ENCODE results near the gene PRKCH.

PRKCH gene

DNA sequence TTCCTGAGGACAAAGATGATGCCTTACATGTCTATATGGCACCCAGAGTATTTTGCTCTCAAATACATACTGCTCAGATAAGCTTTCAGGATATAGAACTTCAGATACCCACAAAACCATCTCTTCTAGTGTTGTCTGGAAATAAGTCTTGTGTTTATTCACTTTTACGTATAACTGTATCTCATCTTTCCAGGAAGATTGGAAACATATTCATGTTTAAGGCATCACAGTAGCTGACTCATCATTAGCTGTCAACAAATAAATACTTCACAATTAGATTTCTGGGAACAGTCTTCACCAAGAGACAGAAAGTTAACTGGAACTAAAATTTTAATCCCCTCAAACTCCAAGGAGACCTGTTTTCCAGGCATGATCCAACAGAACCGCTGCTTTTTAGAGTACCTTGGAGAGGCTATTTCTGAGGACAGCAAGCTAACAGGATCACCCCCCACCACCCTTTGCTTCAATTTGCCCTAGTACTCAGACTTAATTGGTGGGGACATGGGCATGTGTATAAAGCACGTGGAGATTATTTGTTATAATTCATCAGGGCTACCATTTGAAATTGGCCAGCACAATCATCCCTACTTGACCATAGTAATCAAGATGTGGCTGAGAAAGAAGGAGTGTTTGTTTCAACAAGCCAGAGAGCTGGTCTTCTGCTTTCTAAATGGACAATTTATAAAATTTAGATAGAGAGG, 244.6 kb downstream of the PRKCH start:
- TF ChIP-seq SIN3A (IDR thresholded peaks at IDR 0.05; ENCODE audit: borderline replicate concordance, insufficient read depth, low read length): no peak

- TF ChIP-seq TAF1 (IDR thresholded peaks at IDR 0.05; ENCODE audit: borderline replicate concordance, insufficient read depth, low read length) (no peak), FOXP2 (optimal IDR thresholded peaks at IDR 0.05; ENCODE audit: borderline replicate concordance, extremely low read depth, extremely low read length, insufficient read depth) (no peak), POLR2AphosphoS5 (IDR thresholded peaks at IDR 0.05; ENCODE audit: low read depth, low read length) (no peak), SIN3A (IDR thresholded peaks at IDR 0.05; ENCODE audit: borderline replicate concordance, insufficient read depth, low read length) (no peak)
Measured at GRCh38 chr14:61566537-61567225, 245.3 kb downstream of the PRKCH start.

GRCh38 chr14:61567838-61568571, 246.6 kb downstream of the PRKCH start:
- TF ChIP-seq TAF1 (IDR thresholded peaks at IDR 0.05; ENCODE audit: borderline replicate concordance, insufficient read depth, low read length): no peak
- no peak for TF ChIP-seq SIN3A (IDR thresholded peaks at IDR 0.05; ENCODE audit: borderline replicate concordance, insufficient read depth, low read length)
- no peak for TF ChIP-seq FOXP2 (optimal IDR thresholded peaks at IDR 0.05; ENCODE audit: borderline replicate concordance, extremely low read depth, extremely low read length, insufficient read depth)
- TF ChIP-seq, protein P1, sequence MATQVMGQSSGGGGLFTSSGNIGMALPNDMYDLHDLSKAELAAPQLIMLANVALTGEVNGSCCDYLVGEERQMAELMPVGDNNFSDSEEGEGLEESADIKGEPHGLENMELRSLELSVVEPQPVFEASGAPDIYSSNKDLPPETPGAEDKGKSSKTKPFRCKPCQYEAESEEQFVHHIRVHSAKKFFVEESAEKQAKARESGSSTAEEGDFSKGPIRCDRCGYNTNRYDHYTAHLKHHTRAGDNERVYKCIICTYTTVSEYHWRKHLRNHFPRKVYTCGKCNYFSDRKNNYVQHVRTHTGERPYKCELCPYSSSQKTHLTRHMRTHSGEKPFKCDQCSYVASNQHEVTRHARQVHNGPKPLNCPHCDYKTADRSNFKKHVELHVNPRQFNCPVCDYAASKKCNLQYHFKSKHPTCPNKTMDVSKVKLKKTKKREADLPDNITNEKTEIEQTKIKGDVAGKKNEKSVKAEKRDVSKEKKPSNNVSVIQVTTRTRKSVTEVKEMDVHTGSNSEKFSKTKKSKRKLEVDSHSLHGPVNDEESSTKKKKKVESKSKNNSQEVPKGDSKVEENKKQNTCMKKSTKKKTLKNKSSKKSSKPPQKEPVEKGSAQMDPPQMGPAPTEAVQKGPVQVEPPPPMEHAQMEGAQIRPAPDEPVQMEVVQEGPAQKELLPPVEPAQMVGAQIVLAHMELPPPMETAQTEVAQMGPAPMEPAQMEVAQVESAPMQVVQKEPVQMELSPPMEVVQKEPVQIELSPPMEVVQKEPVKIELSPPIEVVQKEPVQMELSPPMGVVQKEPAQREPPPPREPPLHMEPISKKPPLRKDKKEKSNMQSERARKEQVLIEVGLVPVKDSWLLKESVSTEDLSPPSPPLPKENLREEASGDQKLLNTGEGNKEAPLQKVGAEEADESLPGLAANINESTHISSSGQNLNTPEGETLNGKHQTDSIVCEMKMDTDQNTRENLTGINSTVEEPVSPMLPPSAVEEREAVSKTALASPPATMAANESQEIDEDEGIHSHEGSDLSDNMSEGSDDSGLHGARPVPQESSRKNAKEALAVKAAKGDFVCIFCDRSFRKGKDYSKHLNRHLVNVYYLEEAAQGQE (IDR thresholded peaks at IDR 0.05; ENCODE audit: insufficient read depth in 1 of 2, low read depth in 2 of 2, low read length in 2 of 2): no peak
- no peak for TF ChIP-seq POLR2AphosphoS5 (IDR thresholded peaks at IDR 0.05; ENCODE audit: low read depth, low read length)

GRCh38 chr14:61568572-61569011, 247.2 kb downstream of the PRKCH start:
- TF ChIP-seq SIN3A (IDR thresholded peaks at IDR 0.05; ENCODE audit: borderline replicate concordance, insufficient read depth, low read length) (no peak), POLR2AphosphoS5 (IDR thresholded peaks at IDR 0.05; ENCODE audit: low read depth, low read length) (no peak), FOXP2 (optimal IDR thresholded peaks at IDR 0.05; ENCODE audit: borderline replicate concordance, extremely low read depth, extremely low read length, insufficient read depth) (no peak), TAF1 (IDR thresholded peaks at IDR 0.05; ENCODE audit: borderline replicate concordance, insufficient read depth, low read length) (no peak)
- TF ChIP-seq, protein P1 (IDR thresholded peaks at IDR 0.05; ENCODE audit: insufficient read depth in 1 of 2, low read depth in 2 of 2, low read length in 2 of 2): no peak

- TF ChIP-seq FOXP2 (optimal IDR thresholded peaks at IDR 0.05; ENCODE audit: borderline replicate concordance, extremely low read depth, extremely low read length, insufficient read depth) (no peak), SIN3A (IDR thresholded peaks at IDR 0.05; ENCODE audit: borderline replicate concordance, insufficient read depth, low read length) (no peak), POLR2AphosphoS5 (IDR thresholded peaks at IDR 0.05; ENCODE audit: low read depth, low read length) (no peak), TAF1 (IDR thresholded peaks at IDR 0.05; ENCODE audit: borderline replicate concordance, insufficient read depth, low read length) (no peak)
- TF ChIP-seq, protein P1 (IDR thresholded peaks at IDR 0.05; ENCODE audit: insufficient read depth in 1 of 2, low read depth in 2 of 2, low read length in 2 of 2): no peak
Measured at GRCh38 chr14:61569308-61569707, 247.9 kb downstream of the PRKCH start.
